Endothelial cell (in vitro differentiated cells): ENCODE results near the gene PTPRM. TPM values are rescaled to one million over a fixed set of nuclear protein-coding genes. Genes with fewer than 3 reads are reported as not detected.
A peak's percentile ranks its signal among the peaks of the same experiment; 100 is the strongest.

Source experiments
- DNase-seq: peaks from one replicate; pipeline ENCODE4 v3.0.0; 2021; ENCODE audit warnings: low spot score
- H3K27ac Mint-ChIP-seq: one replicate; pipeline ENCODE4 v1.8.0; 2021; ENCODE audit warnings: mixed read lengths, inconsistent platforms; ENCODE audit not compliant: unreplicated experiment
- H3K27me3 Mint-ChIP-seq: one replicate; pipeline ENCODE4 v1.8.0; 2021; ENCODE audit warnings: mild to moderate bottlenecking, moderate library complexity, mixed read lengths, inconsistent platforms; ENCODE audit not compliant: unreplicated experiment
- H3K36me3 Mint-ChIP-seq: one replicate; pipeline ENCODE4 v1.8.0; 2021; ENCODE audit warnings: mild to moderate bottlenecking, low read depth, mixed read lengths, inconsistent platforms; ENCODE audit not compliant: unreplicated experiment
- H3K4me1 Mint-ChIP-seq: one replicate; pipeline ENCODE4 v1.8.0; 2021; ENCODE audit warnings: mild to moderate bottlenecking, mixed read lengths, inconsistent platforms; ENCODE audit not compliant: unreplicated experiment
- H3K4me3 Mint-ChIP-seq: one replicate; pipeline ENCODE4 v1.8.0; 2021; ENCODE audit warnings: mild to moderate bottlenecking, mixed read lengths, inconsistent platforms; ENCODE audit not compliant: unreplicated experiment
- H3K9me3 Mint-ChIP-seq: one replicate; pipeline ENCODE4 v1.8.0; 2021; ENCODE audit warnings: mixed read lengths, inconsistent platforms; ENCODE audit not compliant: unreplicated experiment
- CTCF ChIP-seq: fragments of 200-600 bp; sonication (generic); IDR thresholded peaks from one replicate; pipeline ENCODE4 v1.5.0; 2021; ENCODE audit warnings: antibody characterized with exemption; ENCODE audit not compliant: unreplicated experiment
- total RNA-seq: library from RNA; stranded (reverse); fragmentation: NEBNext Ultra II Directional; extraction: Animal tissue kit (Norgen Biotek cat#: 25700); gene quantifications from one replicate; pipeline ENCODE4 v1.2.1, GENCODE V29; 2021; ENCODE audit not compliant: unreplicated experiment

The PTPRM gene
- total RNA-seq, 1 donor from 2014 or later: 284 TPM

GRCh38 chr18:7931763-7932162 is 364.6 kb downstream of the PTPRM start:
- no peak for TF ChIP-seq CTCF
- H3K27ac Mint-ChIP-seq: no peak overlapping the region
- DNase-seq: no peak

GRCh38 chr18:7937268-7937667 is 370.2 kb downstream of the PTPRM start:
- Mint-ChIP-seq H3K4me1 (peaks cover 40% of the 10 kb centered on the region), H3K36me3 (peaks cover 13% of the 10 kb centered on the region), H3K4me3 (no peak overlapping the region), H3K27ac (no peak overlapping the region), H3K27me3 (peaks cover 15% of the 10 kb centered on the region), H3K9me3 (no peaks in the 10 kb centered on the region)
- no peak for TF ChIP-seq CTCF
- DNase-seq: no peak

More at GRCh38 chr18:7931763-7932162, 364.6 kb downstream of the PTPRM start:
- Mint-ChIP-seq H3K9me3 (no peaks in the 10 kb centered on the region), H3K36me3 (peaks cover 9% of the 10 kb centered on the region), H3K4me3 (no peak overlapping the region), H3K27me3 (peaks cover 7% of the 10 kb centered on the region), H3K4me1 (peaks cover 17% of the 10 kb centered on the region)

- Mint-ChIP-seq H3K27me3 (peaks cover 15% of the 10 kb centered on the region), H3K4me3 (no peak overlapping the region), H3K4me1 (peaks cover 34% of the 10 kb centered on the region), H3K36me3 (peaks cover 16% of the 10 kb centered on the region), H3K27ac (no peak overlapping the region), H3K9me3 (no peaks in the 10 kb centered on the region)
- no peak for TF ChIP-seq CTCF
- no peak for DNase-seq
These were observed 372.4 kb downstream of the PTPRM start for GRCh38 chr18:7939521-7939920.

GRCh38 chr18:7940379-7940778 is 373.3 kb downstream of the PTPRM start:
- Mint-ChIP-seq H3K9me3 (no peaks in the 10 kb centered on the region), H3K4me1 (peaks cover 34% of the 10 kb centered on the region), H3K27me3 (peaks cover 16% of the 10 kb centered on the region), H3K36me3 (peaks cover 16% of the 10 kb centered on the region), H3K4me3 (no peak overlapping the region), H3K27ac (no peak overlapping the region)
- no peak for DNase-seq
- TF ChIP-seq CTCF: no peak

GRCh38 chr18:7940971-7941370 is 373.9 kb downstream of the PTPRM start:
- Mint-ChIP-seq H3K36me3 (peaks cover 16% of the 10 kb centered on the region), H3K9me3 (no peaks in the 10 kb centered on the region), H3K4me1 (peaks cover 38% of the 10 kb centered on the region), H3K27me3 (peaks cover 18% of the 10 kb centered on the region), H3K4me3 (peak overlapping the region; percentile 72), H3K27ac (no peak overlapping the region)
- no peak for TF ChIP-seq CTCF
- DNase-seq: no peak
